Measurements from ENCODE around the gene PIK3C3. TPM values are rescaled to one million over a fixed set of nuclear protein-coding genes. Genes with fewer than 3 reads are reported as not detected.

Gene PIK3C3
- polyA plus RNA-seq, 1 donor from 2014 or later = 42.9 TPM

DNA sequence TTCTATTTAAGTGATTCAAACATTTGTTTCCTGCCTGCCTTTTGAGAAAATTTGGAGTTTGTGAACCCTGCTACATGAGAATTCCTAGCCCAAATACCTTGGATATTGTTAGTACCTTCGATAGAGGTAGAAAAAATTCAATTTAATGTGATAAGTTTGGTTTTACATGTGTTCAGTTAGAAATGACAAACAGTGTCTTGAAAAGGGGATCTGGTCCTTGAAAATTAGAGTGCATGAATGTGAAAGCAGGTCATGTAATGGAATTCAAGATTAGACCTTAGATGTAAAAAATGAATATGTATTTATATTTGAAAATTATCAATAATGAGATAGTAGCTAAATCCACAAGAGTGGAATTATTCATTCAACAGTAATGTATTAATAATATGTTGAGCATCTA lies 70.5 kb downstream of the PIK3C3 start:
- Histone ChIP-seq H3K4me2 (ENCODE audit: low read length) (no peak overlapping the region), H3K36me3 (ENCODE audit: insufficient read depth, low read length) (no peaks in the 10 kb centered on the region), H3K27ac (ENCODE audit: low read length) (no peak overlapping the region), H2AFZ (ENCODE audit: low read depth, low read length) (no peak overlapping the region), H3K9me2 (ENCODE audit: insufficient read depth, low read length) (no peaks in the 10 kb centered on the region), H3F3A (ENCODE audit: insufficient read depth, low read length, poor library complexity, severe bottlenecking) (no peaks in the 10 kb centered on the region), H4K20me1 (ENCODE audit: insufficient read depth) (no peaks in the 10 kb centered on the region), H3K9me3 (ENCODE audit: low read length) (no peaks in the 10 kb centered on the region), H3K4me3 (ENCODE audit: low read length) (no peak overlapping the region), H3K27me3 (ENCODE audit: insufficient read depth, low read depth, low read length) (no peaks in the 10 kb centered on the region), H3K79me2 (replicated peaks; ENCODE audit: insufficient read depth, low read length) (no peaks in the 10 kb centered on the region), H3K9ac (ENCODE audit: low read length) (no peak overlapping the region)
- TF ChIP-seq, protein P1, sequence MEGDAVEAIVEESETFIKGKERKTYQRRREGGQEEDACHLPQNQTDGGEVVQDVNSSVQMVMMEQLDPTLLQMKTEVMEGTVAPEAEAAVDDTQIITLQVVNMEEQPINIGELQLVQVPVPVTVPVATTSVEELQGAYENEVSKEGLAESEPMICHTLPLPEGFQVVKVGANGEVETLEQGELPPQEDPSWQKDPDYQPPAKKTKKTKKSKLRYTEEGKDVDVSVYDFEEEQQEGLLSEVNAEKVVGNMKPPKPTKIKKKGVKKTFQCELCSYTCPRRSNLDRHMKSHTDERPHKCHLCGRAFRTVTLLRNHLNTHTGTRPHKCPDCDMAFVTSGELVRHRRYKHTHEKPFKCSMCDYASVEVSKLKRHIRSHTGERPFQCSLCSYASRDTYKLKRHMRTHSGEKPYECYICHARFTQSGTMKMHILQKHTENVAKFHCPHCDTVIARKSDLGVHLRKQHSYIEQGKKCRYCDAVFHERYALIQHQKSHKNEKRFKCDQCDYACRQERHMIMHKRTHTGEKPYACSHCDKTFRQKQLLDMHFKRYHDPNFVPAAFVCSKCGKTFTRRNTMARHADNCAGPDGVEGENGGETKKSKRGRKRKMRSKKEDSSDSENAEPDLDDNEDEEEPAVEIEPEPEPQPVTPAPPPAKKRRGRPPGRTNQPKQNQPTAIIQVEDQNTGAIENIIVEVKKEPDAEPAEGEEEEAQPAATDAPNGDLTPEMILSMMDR (IDR thresholded peaks at IDR 0.05; ENCODE audit: poor library complexity, severe bottlenecking) = no peak
- TF ChIP-seq POLR2AphosphoS5 (IDR thresholded peaks at IDR 0.05) (no peak), TAF1 (IDR thresholded peaks at IDR 0.05; ENCODE audit: low read depth) (no peak), RAD21 (conservative IDR thresholded peaks at IDR 0.05) (no peak), MXI1 (conservative IDR thresholded peaks at IDR 0.05; ENCODE audit: poor library complexity, severe bottlenecking) (no peak)
- TF ChIP-seq, protein P2, sequence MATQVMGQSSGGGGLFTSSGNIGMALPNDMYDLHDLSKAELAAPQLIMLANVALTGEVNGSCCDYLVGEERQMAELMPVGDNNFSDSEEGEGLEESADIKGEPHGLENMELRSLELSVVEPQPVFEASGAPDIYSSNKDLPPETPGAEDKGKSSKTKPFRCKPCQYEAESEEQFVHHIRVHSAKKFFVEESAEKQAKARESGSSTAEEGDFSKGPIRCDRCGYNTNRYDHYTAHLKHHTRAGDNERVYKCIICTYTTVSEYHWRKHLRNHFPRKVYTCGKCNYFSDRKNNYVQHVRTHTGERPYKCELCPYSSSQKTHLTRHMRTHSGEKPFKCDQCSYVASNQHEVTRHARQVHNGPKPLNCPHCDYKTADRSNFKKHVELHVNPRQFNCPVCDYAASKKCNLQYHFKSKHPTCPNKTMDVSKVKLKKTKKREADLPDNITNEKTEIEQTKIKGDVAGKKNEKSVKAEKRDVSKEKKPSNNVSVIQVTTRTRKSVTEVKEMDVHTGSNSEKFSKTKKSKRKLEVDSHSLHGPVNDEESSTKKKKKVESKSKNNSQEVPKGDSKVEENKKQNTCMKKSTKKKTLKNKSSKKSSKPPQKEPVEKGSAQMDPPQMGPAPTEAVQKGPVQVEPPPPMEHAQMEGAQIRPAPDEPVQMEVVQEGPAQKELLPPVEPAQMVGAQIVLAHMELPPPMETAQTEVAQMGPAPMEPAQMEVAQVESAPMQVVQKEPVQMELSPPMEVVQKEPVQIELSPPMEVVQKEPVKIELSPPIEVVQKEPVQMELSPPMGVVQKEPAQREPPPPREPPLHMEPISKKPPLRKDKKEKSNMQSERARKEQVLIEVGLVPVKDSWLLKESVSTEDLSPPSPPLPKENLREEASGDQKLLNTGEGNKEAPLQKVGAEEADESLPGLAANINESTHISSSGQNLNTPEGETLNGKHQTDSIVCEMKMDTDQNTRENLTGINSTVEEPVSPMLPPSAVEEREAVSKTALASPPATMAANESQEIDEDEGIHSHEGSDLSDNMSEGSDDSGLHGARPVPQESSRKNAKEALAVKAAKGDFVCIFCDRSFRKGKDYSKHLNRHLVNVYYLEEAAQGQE (IDR thresholded peaks at IDR 0.05; ENCODE audit: borderline replicate concordance) = no peak

DNA sequence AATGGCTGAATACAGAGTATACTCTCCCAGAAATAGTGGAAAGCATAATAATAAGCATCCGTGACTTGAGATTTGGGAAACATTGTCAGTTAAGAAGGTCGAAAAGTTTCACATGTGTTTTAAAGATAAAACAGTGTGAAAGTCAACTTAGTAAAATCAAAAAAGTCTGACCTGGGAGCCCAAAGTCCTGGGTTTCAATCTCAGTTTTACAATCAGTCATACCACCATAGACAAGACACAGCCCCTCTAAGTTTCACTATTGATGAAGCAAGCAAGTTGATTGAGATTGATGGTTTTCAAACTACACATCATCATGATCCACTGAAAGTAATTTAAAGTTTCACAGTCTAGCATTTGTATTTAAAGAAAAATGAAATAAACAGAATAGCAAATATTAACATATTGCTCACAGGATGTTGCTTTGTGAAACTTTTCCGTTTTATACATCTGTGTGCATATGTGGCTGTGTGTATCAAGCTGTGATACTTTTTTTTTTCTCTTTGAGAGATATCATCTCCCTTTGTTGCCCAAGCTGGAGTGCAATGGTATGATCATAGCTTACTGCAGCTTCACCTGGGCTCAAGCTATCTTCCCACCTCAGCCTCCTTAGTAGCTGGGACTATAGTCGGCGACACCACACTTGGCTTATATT lies 71.1 kb downstream of the PIK3C3 start:
- Histone ChIP-seq H3K9me2 (ENCODE audit: insufficient read depth, low read length) (no peaks in the 10 kb centered on the region), H3K79me2 (replicated peaks; ENCODE audit: insufficient read depth, low read length) (no peaks in the 10 kb centered on the region), H3K4me3 (ENCODE audit: low read length) (no peak overlapping the region), H3K4me2 (ENCODE audit: low read length) (no peak overlapping the region), H3K36me3 (ENCODE audit: insufficient read depth, low read length) (no peaks in the 10 kb centered on the region), H3F3A (ENCODE audit: insufficient read depth, low read length, poor library complexity, severe bottlenecking) (no peaks in the 10 kb centered on the region), H4K20me1 (ENCODE audit: insufficient read depth) (no peaks in the 10 kb centered on the region), H3K9me3 (ENCODE audit: low read length) (no peaks in the 10 kb centered on the region), H3K9ac (ENCODE audit: low read length) (no peak overlapping the region), H2AFZ (ENCODE audit: low read depth, low read length) (no peak overlapping the region), H3K27ac (ENCODE audit: low read length) (no peak overlapping the region), H3K27me3 (ENCODE audit: insufficient read depth, low read depth, low read length) (no peaks in the 10 kb centered on the region)
- TF ChIP-seq, protein P2 (IDR thresholded peaks at IDR 0.05; ENCODE audit: borderline replicate concordance) = no peak
- no peak for TF ChIP-seq TAF1 (IDR thresholded peaks at IDR 0.05; ENCODE audit: low read depth)
- TF ChIP-seq SMC3 (conservative IDR thresholded peaks at IDR 0.05; ENCODE audit: poor library complexity) = no peak
- TF ChIP-seq, protein P1 (IDR thresholded peaks at IDR 0.05; ENCODE audit: poor library complexity, severe bottlenecking) = no peak
- TF ChIP-seq EP300 (conservative IDR thresholded peaks at IDR 0.05; ENCODE audit: poor library complexity, severe bottlenecking) = no peak
- no peak for TF ChIP-seq POLR2AphosphoS5 (IDR thresholded peaks at IDR 0.05)
- no peak for TF ChIP-seq EZH2 (IDR thresholded peaks at IDR 0.05; ENCODE audit: borderline replicate concordance, insufficient read depth, low read length, poor library complexity, severe bottlenecking)
- no peak for TF ChIP-seq RAD21 (conservative IDR thresholded peaks at IDR 0.05)
- no peak for TF ChIP-seq MXI1 (conservative IDR thresholded peaks at IDR 0.05; ENCODE audit: poor library complexity, severe bottlenecking)

All from neural cell (in vitro differentiated cells).